Measurements from ENCODE around the gene ZNF423. TPM values are rescaled to one million over a fixed set of nuclear protein-coding genes. Genes with fewer than 3 reads are reported as not detected.

The ZNF423 gene
- polyA plus RNA-seq, 1 donor from 2014 or later: 4.5 TPM

- no peak overlapping the region for H3K9ac ChIP-seq (ENCODE audit: low read length)
- H4K20me1 ChIP-seq (ENCODE audit: insufficient read depth): no peaks in the 10 kb centered on the region
- no peaks in the 10 kb centered on the region for H3K36me3 ChIP-seq (ENCODE audit: insufficient read depth, low read length)
- no peak overlapping the region for H3K4me2 ChIP-seq (ENCODE audit: low read length)
- no peak overlapping the region for H2AFZ ChIP-seq (ENCODE audit: low read depth, low read length)
- H3K79me2 ChIP-seq (replicated peaks; ENCODE audit: insufficient read depth, low read length): no peaks in the 10 kb centered on the region
- no peak overlapping the region for H3K4me3 ChIP-seq (ENCODE audit: low read length)
- no peaks in the 10 kb centered on the region for H3K9me2 ChIP-seq (ENCODE audit: insufficient read depth, low read length)
- no peak for TF ChIP-seq EP300 (conservative IDR thresholded peaks at IDR 0.05; ENCODE audit: poor library complexity, severe bottlenecking)
- TF ChIP-seq EZH2 (IDR thresholded peaks at IDR 0.05; ENCODE audit: borderline replicate concordance, insufficient read depth, low read length, poor library complexity, severe bottlenecking): no peak
- no peak for TF ChIP-seq POLR2AphosphoS5 (IDR thresholded peaks at IDR 0.05)
- no peak for TF ChIP-seq CTCF (IDR thresholded peaks at IDR 0.05; ENCODE audit: poor library complexity, severe bottlenecking)
- TF ChIP-seq REST (IDR thresholded peaks at IDR 0.05; ENCODE audit: borderline replicate concordance): no peak
- TF ChIP-seq SMC3 (conservative IDR thresholded peaks at IDR 0.05; ENCODE audit: poor library complexity): no peak
- TF ChIP-seq TAF1 (IDR thresholded peaks at IDR 0.05; ENCODE audit: low read depth): no peak
- TF ChIP-seq RAD21 (conservative IDR thresholded peaks at IDR 0.05): no peak
- TF ChIP-seq MXI1 (conservative IDR thresholded peaks at IDR 0.05; ENCODE audit: poor library complexity, severe bottlenecking): no peak
- H3K9me3 ChIP-seq (ENCODE audit: low read length): no peaks in the 10 kb centered on the region
- no peaks in the 10 kb centered on the region for H3K27me3 ChIP-seq (ENCODE audit: insufficient read depth, low read depth, low read length)
- no peak overlapping the region for H3K27ac ChIP-seq (ENCODE audit: low read length)
- H3F3A ChIP-seq (ENCODE audit: insufficient read depth, low read length, poor library complexity, severe bottlenecking): no peaks in the 10 kb centered on the region
Measured at GRCh38 chr16:49550140-49550539, 305.8 kb downstream of the ZNF423 start.

GRCh38 chr16:49548325-49548970, 307.5 kb downstream of the ZNF423 start:
- H3K4me2 ChIP-seq (ENCODE audit: low read length): no peak overlapping the region
- H3F3A ChIP-seq (ENCODE audit: insufficient read depth, low read length, poor library complexity, severe bottlenecking): no peaks in the 10 kb centered on the region
- H2AFZ ChIP-seq (ENCODE audit: low read depth, low read length): no peak overlapping the region
- TF ChIP-seq RAD21 (conservative IDR thresholded peaks at IDR 0.05) (no peak), TAF1 (IDR thresholded peaks at IDR 0.05; ENCODE audit: low read depth) (no peak), REST (IDR thresholded peaks at IDR 0.05; ENCODE audit: borderline replicate concordance) (no peak), SMC3 (conservative IDR thresholded peaks at IDR 0.05; ENCODE audit: poor library complexity) (no peak), POLR2AphosphoS5 (IDR thresholded peaks at IDR 0.05) (no peak), MXI1 (conservative IDR thresholded peaks at IDR 0.05; ENCODE audit: poor library complexity, severe bottlenecking) (no peak), EZH2 (IDR thresholded peaks at IDR 0.05; ENCODE audit: borderline replicate concordance, insufficient read depth, low read length, poor library complexity, severe bottlenecking) (no peak), CTCF (IDR thresholded peaks at IDR 0.05; ENCODE audit: poor library complexity, severe bottlenecking) (no peak), EP300 (conservative IDR thresholded peaks at IDR 0.05; ENCODE audit: poor library complexity, severe bottlenecking) (no peak)
- H3K36me3 ChIP-seq (ENCODE audit: insufficient read depth, low read length): no peaks in the 10 kb centered on the region
- H3K4me3 ChIP-seq (ENCODE audit: low read length): no peak overlapping the region
- H3K79me2 ChIP-seq (replicated peaks; ENCODE audit: insufficient read depth, low read length): no peaks in the 10 kb centered on the region
- no peaks in the 10 kb centered on the region for H3K9me2 ChIP-seq (ENCODE audit: insufficient read depth, low read length)
- H4K20me1 ChIP-seq (ENCODE audit: insufficient read depth): no peaks in the 10 kb centered on the region
- no peak overlapping the region for H3K27ac ChIP-seq (ENCODE audit: low read length)
- no peak overlapping the region for H3K9ac ChIP-seq (ENCODE audit: low read length)
- no peaks in the 10 kb centered on the region for H3K9me3 ChIP-seq (ENCODE audit: low read length)
- no peaks in the 10 kb centered on the region for H3K27me3 ChIP-seq (ENCODE audit: insufficient read depth, low read depth, low read length)
